GM19193 (cell line): Measurements from ENCODE around the gene LTA.

Experiments
- POLR2A ChIP-seq: IDR thresholded peaks from 4 replicates; pipeline ENCODE4 v1.6.1; 2011; ENCODE audit not compliant: insufficient read depth, insufficient read length; ENCODE audit errors: extremely low read depth

LTA gene

DNA sequence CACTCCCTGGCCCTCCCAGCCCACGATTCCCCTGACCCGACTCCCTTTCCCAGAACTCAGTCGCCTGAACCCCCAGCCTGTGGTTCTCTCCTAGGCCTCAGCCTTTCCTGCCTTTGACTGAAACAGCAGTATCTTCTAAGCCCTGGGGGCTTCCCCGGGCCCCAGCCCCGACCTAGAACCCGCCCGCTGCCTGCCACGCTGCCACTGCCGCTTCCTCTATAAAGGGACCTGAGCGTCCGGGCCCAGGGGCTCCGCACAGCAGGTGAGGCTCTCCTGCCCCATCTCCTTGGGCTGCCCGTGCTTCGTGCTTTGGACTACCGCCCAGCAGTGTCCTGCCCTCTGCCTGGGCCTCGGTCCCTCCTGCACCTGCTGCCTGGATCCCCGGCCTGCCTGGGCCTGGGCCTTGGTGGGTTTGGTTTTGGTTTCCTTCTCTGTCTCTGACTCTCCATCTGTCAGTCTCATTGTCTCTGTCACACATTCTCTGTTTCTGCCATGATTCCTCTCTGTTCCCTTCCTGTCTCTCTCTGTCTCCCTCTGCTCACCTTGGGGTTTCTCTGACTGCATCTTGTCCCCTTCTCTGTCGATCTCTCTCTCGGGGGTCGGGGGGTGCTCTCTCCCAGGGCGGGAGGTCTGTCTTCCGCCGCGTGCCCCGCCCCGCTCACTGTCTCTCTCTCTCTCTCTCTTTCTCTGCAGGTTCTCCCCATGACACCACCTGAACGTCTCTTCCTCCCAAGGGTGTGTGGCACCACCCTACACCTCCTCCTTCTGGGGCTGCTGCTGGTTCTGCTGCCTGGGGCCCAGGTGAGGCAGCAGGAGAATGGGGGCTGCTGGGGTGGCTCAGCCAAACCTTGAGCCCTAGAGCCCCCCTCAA lies at the start of gene LTA:
Gene LTA, plus strand, starts transcription at position 249 of the 871 bp plus-strand sequence. Its CDS starts 454 bp downstream, at position 703.
- peak; percentile 92 for TF ChIP-seq POLR2A

- TF ChIP-seq POLR2A = no peak
Observed at GRCh38 chr6:31525553-31525931, 46.5 kb upstream of the LTA start.

DNA sequence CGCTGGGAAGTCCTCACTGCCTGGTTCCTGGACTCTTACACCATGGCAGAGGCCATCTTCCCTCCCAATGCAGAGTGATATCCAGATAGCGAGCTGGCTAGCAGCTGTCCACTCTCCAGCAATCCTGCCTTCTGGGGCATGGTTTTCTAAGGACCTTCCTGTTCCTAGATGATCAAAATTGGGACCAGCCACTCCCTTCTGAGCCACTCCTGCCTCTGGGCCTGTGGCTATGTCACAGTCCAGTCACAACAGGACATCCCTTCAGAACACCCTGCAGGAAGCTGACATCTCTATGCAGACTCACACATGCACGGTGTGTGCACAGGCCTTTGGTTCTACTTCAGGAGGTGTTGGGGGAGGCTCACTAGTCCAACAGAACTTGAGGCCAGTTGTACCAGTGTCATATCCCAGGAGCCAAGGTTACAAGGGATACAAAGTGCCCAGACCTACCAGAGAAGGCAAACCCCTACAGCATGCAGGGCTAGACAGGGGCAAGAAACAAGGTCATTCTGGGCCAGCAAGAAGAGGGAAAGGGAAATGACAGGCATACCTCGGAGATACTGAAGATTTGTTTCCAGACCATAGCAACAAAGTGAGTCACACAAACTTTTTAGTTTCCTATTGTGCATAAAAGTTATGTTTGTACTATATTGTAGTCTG lies 46.0 kb upstream of the LTA start:
- no peak for TF ChIP-seq POLR2A

DNA sequence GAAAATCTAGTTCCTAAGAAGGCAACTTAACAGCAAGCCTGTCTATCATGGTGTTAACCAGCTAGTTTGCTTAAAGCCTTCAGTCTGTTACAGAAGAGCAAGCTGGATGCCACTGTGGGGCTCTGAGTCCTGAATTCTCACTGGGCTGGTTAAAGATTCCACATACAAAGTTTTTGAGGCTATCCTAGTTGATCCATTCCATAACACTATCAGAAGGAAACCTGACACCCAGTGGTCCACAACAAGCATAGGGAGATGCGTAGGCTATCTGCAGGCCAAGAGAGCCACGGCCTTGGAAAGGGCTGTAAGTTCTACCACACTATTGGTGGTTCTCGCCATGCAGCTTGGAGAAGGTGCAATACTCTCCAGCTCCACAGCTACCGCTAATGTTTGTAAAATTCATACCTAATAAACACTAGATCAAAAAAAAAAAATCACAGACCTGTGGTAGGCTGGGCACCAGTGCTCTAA lies 43.7 kb upstream of the LTA start:
- no peak for TF ChIP-seq POLR2A

GRCh38 chr6:31528821-31529328 lies 43.2 kb upstream of the LTA start, which contains the start of gene MCCD1:
TSS of gene MCCD1 (plus strand) at chr6:31528962. CDS start at chr6:31529015, 53 bp downstream.
- TF ChIP-seq POLR2A = no peak

DNA sequence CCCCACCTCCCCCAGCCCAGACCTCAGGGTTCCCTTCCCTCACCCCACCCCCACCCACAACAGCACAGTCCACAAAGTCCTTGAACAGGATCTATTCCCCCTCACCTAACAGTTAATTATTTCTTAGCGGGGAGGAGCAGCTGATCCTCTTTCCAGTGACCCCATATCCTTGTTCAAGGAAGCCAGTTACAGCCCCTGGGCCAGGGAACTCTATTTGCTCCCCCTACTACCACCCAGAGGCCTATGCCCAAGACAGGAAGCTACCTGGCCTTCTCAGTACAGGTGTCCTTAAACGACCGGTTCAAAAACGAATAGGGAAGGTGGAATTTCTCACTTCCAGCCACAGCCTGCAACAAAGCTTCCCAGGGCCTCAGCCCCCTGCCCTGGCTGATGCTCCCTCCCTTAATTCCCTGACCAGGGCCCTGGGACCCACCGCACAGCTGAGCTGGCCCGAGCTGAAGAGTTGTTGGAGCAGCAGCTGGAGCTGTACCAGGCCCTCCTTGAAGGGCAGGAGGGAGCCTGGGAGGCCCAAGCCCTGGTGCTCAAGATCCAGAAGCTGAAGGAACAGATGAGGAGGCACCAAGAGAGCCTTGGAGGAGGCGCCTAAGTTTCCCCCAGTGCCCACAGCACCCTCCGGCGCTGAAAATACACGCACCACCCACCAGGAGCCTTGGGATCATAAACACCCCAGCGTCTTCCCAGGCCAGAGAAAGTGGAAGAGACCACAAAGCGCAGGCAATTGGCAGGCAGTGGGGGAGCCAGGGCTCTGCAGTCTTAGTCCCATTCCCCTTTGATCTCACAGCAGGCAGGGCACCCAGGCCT lies 42.5 kb upstream of the LTA start:
- TF ChIP-seq POLR2A = peak; percentile 10

DNA sequence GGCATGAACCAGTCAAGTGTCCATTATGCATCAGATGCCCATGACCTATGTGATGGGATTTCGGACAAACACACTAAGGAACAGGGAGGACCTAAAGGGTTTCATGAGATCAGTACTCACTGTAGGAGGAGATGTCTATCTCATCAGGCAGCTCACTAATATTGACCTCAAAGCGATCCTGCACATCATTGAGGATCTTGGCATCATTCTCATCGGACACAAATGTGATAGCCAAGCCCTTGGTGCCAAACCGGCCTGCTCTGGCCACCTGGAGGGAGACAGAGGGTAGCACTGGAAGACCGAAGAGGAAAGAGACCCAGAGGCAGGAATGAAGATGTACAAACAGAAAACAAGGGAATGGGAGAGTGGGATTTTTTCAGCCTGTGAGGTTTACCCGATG lies 41.4 kb upstream of the LTA start:
- peak; percentile 37 for TF ChIP-seq POLR2A

DNA sequence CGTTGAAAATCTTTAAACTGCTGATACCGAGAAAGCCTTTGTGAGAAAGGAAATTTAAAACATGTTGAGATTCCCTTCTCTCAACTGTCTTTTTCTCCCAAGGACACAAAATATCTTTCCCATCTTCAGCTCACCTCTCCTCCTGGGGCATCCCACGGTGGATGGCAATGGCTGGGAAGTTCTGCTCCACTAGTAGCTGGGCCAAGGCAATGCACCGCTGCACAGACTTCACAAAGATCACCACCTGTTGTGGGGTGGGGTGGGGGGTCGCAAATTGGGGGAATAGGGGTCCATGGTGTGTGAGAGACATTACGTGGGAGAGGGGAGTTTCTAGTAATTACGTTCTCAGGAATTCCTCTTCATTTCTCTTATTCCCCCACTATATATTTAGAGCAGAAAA lies 40.9 kb upstream of the LTA start:
- no peak for TF ChIP-seq POLR2A

DNA sequence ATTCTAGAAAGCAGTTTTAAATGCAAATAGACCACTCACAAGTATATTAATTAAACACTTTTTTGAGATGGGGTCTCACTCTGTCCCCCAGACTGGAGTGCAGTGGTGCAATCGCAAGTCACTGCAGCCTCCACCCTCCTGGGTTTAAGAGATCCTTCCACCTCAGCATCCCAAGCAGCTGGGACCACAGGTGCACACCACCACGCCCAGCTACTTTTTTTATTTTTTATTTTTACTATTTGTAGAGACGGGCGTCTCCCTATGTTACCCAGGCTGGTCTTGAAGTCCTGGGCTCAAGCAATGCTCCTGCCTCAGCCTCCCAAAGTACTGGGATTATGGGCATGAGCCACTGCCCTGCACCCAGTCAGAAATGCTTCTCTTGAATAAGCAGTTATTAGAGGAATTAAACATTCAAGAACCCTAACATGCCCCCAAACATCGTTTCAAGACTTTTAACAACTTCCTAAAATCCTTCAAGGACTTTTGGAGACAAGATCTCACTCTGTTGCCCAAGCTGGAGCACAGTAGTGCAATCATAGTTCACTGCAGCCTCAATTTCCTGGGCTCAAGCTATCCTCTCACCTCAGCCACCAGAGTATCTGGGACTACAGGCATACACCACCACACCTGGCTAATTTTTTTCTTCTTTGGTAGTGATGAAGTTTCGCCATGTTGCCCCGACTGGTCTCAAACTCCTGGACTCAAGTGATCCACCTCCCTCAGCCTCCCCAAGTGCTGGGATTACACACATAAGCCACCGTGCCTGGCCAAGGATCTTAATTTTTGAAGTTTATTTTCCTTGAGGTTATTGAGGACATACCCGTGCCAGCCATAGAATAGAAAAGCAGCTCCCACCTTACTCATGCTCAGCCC lies 40.1 kb upstream of the LTA start:
- peak; percentile 26 for TF ChIP-seq POLR2A

- no peak for TF ChIP-seq POLR2A
Observed at GRCh38 chr6:31532644-31533454, 39.2 kb upstream of the LTA start.

- TF ChIP-seq POLR2A = no peak
Observed at GRCh38 chr6:31533455-31533841, 38.6 kb upstream of the LTA start.

DNA sequence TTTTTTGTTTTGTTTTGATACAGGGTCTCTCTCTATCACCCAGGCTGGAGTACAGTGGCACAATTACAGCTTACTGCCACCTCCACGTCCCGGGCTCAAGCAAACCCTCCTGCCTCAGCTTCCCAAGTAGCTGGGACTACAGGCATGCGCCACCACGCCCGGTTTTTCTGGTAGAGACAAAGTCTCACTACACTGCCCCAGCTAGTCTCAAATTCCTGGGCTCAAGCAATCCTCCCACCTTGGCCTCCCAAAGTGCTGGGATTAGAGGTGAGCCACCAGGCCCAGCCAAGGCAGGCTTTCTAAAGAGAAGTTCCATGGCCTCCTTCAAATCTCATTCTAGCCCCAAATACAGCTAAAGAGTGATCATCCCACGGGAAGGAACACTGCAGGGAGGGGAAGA lies 38.1 kb upstream of the LTA start:
- no peak for TF ChIP-seq POLR2A

DNA sequence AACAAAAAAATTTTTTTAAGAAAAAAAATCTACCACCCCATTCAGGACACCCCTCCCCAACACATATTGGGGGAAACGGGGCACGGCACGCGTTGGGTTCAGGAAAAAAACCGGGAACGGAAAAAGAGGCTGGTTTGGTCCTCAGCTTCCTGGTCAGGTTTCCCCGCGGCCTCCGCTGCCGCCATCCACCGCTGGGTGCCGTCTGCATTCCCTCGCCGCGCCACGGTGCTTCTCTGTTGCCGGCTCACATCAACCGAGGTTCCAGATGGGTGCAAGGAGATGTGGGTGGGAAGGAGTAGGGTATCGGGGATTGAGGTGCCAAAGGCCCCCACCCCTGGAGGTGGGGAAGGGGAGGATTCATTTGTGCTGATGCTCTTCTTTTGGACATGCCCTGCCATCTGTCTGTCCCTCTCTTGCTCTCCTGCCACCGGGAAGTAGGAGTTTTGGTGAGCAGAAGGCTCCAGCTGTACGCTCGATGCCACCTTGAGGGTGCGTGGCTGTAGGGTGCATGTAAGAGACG lies 37.5 kb upstream of the LTA start:
- peak; percentile 28 for TF ChIP-seq POLR2A

GRCh38 chr6:31535538-31536324 lies 36.4 kb upstream of the LTA start:
- no peak for TF ChIP-seq POLR2A
